Erythroblast (primary cell): ENCODE results near the gene ODF2L.

Experiments
- GATA1 ChIP-seq: IDR thresholded peaks from 2 replicates; pipeline ENCODE4 v1.6.1; 2011; ENCODE audit warnings: low read depth, mild to moderate bottlenecking, control low read depth, low read length, moderate library complexity
- POLR2A ChIP-seq: IDR thresholded peaks from 2 replicates; pipeline ENCODE4 v1.6.1; 2011; ENCODE audit warnings: mild to moderate bottlenecking, low read length

GRCh38 chr1:86339906-86340305 is 56.2 kb downstream of the ODF2L start:
- no peak for TF ChIP-seq POLR2A
- no peak for TF ChIP-seq GATA1
